GM19099 (cell line): ENCODE data around the gene MIDN.

ENCODE experiments used
- POLR2A ChIP-seq: IDR thresholded peaks from 3 replicates; pipeline ENCODE4 v1.6.1; 2011; ENCODE audit warnings: low read depth; ENCODE audit not compliant: insufficient read length; ENCODE audit errors: extremely low read depth

The MIDN gene

GRCh38 chr19:1247748-1248138, 640 bp upstream of the MIDN start:
- no peak for TF ChIP-seq POLR2A

DNA sequence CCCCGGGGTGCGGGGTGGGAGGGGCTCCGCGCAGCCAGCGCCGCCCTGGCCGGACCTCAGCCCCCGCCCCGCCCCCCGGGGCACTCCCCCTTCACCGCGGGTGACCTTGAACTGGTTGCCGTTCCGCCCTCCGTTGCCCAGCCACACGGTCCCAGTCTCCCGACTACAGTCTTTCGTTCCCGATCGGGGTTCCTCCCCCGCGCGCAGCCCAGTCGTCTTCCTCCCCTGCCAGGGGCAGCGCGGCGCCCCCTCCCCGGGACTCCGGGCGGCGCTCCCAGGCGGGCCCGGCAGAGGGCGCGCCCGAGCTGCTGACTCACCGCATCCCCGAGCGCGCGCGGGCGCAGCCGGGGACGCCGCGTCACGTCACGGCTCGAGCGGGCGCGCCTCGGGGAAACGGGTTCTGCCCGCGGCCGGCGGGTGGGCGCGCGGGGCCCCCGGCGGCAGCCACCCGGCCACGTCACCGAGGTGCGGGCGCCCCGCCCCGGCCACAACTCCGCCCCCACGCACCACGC, 459 bp downstream of the MIDN start:
- no peak for TF ChIP-seq POLR2A

DNA sequence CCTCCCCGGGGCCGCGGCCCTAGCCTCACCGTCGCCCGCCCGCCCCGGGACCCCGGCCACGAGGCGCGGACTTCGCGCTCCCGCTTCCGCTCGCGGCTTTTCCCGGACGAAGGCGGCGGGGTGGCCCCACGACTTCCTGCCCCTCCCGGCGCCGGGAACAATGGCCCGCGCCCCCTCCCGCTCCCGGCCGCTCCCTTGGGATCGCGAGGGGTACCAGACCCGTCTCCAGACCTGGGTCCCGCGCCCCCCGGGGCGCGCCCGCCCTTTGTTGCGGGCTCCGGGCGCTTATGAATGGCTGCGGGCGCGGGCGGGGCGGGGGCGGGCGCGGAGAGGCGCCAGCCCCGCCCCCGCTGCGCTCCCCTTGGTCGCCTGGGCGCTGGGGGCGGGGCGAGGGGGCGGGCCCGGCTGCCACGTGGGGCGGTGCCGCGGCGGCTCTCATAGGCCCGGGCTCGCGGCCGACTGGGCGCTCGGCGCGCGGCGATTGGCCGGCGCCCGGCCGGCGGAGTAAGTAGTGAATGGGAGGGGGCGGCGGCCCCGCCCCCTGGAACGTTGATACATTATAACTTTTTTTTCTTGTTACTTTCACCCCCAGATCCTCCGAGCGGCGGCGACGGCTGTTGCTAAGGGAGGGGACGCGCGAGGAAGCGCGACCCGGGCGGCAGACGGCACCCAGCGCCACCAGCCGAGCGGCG, 1.1 kb downstream of the MIDN start:
- peak; percentile 91 for TF ChIP-seq POLR2A

- no peak for TF ChIP-seq POLR2A
Observed at GRCh38 chr19:1249990-1250436, 1.6 kb downstream of the MIDN start.

DNA sequence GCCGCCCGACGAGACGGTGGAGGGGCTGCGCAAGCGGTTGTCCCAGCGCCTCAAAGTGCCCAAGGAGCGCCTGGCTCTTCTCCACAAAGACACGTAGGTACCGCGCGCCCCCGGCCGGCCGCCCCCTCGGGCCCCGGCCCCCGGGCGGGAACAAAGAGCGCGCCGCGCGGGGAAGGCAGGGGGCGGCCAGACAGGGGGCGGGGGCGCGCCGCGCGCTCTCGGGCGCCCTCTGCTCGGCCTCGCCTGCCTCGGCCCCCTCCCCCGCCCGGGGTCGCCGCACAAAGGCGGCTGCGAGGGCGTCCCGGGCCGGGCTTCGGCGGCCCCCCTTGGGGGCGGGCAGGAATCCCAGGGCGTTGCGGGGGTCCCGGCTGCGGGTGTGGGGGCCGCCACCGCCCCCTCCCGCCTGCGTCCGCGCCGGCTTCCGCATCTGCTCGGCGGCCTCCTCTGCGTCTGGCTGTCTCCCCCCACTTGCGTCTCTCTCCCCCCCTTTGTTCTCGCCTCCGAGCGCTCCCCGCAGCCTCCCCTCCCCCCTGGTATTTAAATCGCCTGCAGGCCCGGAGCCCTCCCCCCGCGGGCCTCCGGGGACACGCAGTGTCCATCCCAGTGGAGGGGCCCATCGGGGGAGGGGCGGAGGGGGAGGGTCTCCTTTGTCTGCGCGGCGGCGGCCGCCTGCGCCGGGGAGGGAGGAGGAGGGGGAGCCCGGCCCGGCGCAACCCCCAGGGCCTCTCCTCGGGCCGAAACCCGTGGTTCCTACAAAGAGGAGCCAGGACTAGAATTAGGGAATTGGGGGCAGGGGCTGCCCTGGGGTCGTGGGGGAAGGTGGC, 2.3 kb downstream of the MIDN start:
- TF ChIP-seq POLR2A: peak; percentile 48

- no peak for TF ChIP-seq POLR2A
Observed at GRCh38 chr19:1251330-1252220, 3.2 kb downstream of the MIDN start.

GRCh38 chr19:1252221-1252820, 3.9 kb downstream of the MIDN start:
- no peak for TF ChIP-seq POLR2A

GRCh38 chr19:1252821-1253513, 4.6 kb downstream of the MIDN start:
- TF ChIP-seq POLR2A: peak; percentile 29

- TF ChIP-seq POLR2A: no peak
Observed at GRCh38 chr19:1253514-1254080, 5.2 kb downstream of the MIDN start.

- no peak for TF ChIP-seq POLR2A
Observed at GRCh38 chr19:1254081-1254527, 5.7 kb downstream of the MIDN start.

DNA sequence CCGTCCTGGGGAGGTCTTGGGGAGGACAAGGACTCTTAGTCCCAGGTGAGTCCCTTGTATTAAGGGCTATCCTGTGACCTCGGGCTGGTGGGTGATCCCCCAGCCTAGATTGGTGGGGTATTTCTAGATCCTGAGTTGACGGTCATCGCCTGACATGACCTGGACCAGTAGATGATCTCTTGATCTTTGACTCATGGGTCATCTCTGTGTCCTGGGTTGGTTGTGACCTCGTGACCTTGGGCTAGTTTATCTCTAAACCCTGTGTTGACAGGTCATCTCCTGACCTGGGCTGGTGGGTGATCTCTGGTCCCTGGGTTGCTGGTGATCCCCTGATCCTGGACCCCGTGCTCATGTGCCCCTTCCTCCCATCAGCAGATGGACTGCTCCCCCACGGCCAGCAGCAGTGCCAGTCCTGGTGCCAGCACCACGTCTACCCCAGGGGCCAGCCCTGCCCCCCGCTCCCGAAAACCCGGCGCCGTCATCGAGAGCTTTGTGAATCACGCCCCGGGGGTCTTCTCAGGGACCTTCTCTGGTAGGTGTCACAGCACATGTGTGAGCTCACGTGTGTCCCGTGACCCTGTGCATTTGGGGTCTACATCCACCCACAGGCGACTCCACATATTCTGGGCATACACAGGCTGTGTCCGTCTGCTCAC, 6.3 kb downstream of the MIDN start:
- no peak for TF ChIP-seq POLR2A

DNA sequence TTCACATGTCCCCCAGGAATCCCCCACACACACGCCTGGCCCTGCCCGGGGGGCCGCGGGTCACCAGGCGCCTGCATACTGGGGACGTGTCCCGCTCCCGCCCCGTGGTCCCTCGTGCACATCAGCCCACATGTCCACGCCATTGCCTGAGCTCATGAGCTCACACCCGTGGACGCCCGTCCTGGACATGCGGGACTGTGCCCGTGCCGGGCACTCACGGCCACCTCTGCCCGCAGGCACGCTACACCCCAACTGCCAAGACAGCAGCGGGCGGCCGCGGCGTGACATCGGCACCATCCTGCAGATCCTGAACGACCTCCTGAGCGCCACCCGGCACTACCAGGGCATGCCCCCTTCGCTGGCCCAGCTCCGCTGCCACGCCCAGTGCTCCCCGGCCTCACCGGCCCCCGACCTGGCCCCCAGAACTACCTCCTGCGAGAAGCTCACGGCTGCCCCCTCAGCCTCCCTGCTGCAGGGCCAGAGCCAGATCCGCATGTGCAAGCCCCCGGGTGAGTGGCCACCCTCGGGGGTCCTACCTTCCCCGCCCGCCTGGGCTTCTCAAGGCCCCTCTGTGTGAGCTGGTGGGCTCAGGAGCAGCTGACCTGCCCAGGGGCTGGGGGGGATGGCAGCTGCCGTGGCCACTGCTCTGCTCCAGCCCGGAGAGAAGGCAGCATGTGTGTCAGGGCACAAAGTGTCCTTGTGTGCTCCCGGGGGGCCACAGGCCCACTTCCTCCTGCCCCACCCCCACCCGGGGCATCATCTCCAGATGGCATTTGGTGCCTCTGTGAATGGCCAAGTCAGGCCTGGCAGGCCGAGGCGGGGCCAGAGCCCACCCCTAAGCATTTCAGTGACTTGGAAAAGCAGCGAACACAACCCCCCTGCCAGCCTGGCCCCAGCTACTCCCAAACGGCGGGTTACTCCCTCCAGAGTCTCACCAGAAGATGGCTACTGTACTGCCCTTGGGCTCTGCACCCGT, 7.1 kb downstream of the MIDN start:
- TF ChIP-seq POLR2A: no peak

DNA sequence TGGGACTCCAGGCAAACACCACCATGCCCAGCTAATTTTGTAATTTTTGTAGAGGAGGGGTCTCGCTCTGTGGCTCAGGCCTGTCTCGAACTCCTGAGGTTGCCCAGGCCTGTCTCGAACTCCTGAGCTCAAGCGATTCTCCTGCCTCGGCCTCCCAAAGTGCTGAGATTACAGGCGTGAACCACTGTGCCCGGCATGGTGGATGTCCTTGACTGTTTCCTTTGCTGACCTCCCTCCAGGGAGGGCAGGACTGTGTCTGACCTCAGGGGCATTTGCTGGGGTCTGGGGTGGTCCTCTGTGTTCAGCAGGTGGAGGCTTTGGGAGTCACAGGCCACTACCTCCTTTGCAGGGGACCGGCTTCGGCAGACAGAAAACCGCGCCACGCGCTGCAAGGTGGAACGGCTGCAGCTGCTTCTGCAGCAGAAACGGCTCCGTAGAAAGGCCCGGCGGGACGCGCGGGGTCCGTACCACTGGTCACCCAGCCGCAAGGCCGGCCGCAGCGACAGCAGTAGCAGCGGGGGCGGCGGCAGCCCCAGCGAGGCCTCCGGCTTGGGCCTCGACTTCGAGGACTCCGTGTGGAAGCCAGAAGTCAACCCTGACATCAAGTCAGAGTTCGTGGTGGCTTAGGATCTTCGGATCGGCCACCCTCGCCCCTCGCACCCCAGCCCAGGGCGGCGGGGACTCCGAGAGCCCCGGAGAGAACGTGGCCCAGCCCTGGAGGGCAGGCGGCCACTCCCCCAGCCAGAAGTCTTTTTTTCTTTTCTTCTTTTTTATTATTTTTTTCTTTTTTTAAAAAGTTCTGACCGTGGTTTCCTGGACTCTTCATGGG, 8.5 kb downstream of the MIDN start:
- TF ChIP-seq POLR2A: peak; percentile 7
